Measurements from ENCODE around the gene PEMT. TPM values are rescaled to one million over a fixed set of nuclear protein-coding genes. Genes with fewer than 3 reads are reported as not detected.

PEMT gene
- total RNA-seq, 2 donors from 2014 or later, result 15.7 to 22.1 TPM

DNA sequence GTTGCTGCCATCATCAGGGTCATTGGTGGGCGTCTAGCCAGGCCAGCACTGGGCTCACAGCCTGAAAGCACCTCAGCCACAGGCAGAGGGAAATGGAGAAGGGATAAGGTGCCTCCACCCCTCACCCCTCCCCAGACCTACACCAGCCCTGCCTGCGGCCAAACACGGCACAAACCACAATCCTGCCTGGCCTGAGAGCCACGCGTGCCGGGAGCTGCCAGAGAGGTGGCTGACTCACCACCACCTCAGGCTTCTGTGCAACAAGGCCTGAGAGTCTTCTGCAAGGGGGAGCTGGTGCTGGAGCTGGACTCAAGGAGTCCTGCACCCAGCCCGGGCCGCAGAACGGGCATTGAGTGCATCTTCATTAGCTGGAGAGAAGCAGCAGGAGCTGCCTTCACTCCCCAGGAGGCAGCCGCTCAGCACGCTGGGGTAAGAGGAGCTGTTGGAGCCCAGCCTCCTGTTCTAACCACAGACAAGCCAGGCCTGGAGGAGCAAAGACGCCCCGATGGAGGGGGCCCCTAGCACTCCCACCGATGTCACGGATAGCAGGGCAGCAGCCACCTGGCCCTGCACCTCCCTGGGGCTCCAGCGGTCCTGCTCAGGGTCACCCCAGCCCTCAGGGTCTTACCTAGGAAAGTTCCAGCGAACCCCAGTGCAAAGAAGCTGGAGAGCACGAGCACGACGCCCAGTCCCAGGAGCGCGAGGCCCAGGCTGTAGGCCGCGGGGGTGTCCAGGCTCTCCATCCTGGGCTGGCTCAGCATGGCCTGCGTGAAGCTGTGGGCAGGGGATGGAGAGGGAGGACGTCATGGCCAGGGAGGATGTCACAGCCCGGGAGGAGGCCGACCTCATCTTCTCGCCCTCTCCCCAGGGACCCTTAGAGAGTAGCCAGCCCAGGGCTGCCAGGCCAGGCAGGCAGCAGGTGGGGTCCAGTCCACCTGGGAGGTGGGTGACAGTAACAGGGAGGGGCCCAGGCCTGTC lies 79.3 kb downstream of the PEMT start:
- Histone ChIP-seq H3K9me3 (no peaks in the 10 kb centered on the region), H3K27ac (no peak overlapping the region), H3K27me3 (replicated peaks; ENCODE audit: insufficient read depth) (no peaks in the 10 kb centered on the region), H3K36me3 (no peaks in the 10 kb centered on the region), H3K4me3 (no peak overlapping the region), H3K4me1 (ENCODE audit: control insufficient read depth in 1 of 2, low read depth in 2 of 2) (peaks cover 3 to 9% of the 10 kb centered on the region in 2 donors)
- TF ChIP-seq CTCF (IDR thresholded peaks at IDR 0.05), result no peak
- no peak for DNase-seq (ENCODE audit: low spot score)
- no peak for ATAC-seq (ENCODE audit: insufficient number of reproducible peaks, low FRiP score, low read depth)

- no peak for ATAC-seq (ENCODE audit: insufficient number of reproducible peaks, low FRiP score, low read depth)
- no peak overlapping the region for H3K27ac ChIP-seq
- H3K36me3 ChIP-seq, result no peaks in the 10 kb centered on the region
- no peak for TF ChIP-seq CTCF (IDR thresholded peaks at IDR 0.05)
- no peaks in the 10 kb centered on the region for H3K9me3 ChIP-seq
- H3K4me1 ChIP-seq (ENCODE audit: control insufficient read depth in 1 of 2, low read depth in 2 of 2), result peaks cover 3 to 9% of the 10 kb centered on the region in 2 donors
- no peaks in the 10 kb centered on the region for H3K27me3 ChIP-seq (replicated peaks; ENCODE audit: insufficient read depth)
- DNase-seq (ENCODE audit: low spot score), result no peak
- no peak overlapping the region for H3K4me3 ChIP-seq
Measured at GRCh38 chr17:17511293-17511741, 80.2 kb downstream of the PEMT start.

DNA sequence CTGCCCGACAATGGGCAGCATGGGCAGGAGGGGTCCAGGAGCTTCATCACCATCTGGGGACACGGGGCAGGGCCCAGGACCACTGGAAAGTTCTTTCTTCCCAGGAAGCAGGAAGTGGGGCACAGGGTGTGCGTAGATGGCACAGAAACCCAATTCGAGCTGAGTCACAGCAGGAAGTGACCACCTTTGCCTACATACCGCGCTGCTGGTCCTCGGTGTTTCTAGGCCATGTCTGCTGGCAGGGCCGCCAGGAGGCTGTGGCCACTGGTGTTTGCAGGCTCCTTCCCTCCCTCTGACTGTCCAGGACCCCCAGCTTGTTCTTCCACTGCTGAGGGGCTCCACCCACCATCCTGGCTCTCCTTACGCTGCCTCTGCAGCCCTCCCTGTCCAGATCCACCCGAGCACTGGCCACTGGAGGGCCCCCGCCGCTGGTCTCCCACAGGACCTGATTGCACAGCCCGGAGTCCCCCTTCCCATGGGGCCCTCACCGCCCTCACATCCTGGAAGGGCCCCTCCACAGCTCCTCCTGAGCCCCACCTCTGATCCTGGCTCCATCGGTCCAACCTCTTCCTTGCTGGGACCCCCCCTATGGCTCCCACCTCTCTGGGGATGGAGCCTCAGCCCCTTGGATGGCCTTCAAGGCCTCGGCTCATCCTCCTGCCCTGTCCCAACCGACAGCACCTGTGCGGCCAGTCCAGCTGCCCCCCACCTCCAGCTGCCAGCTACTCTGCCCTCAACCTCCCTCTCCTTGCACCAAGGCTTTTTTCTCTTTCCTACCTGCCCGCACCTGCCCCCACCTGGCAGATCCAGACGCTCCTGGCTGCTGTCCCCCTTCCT lies 80.8 kb downstream of the PEMT start:
- ATAC-seq (ENCODE audit: insufficient number of reproducible peaks, low FRiP score, low read depth) (no peak), DNase-seq (ENCODE audit: low spot score) (no peak)
- TF ChIP-seq CTCF (IDR thresholded peaks at IDR 0.05), result no peak
- H3K4me1 ChIP-seq (ENCODE audit: control insufficient read depth in 1 of 2, low read depth in 2 of 2), result peaks cover 3 to 9% of the 10 kb centered on the region in 2 donors
- no peaks in the 10 kb centered on the region for H3K9me3 ChIP-seq
- H3K4me3 ChIP-seq, result no peak overlapping the region
- H3K27me3 ChIP-seq (replicated peaks; ENCODE audit: insufficient read depth), result no peaks in the 10 kb centered on the region
- H3K27ac ChIP-seq, result no peak overlapping the region
- no peaks in the 10 kb centered on the region for H3K36me3 ChIP-seq

- H3K27me3 ChIP-seq (replicated peaks; ENCODE audit: insufficient read depth), result no peaks in the 10 kb centered on the region
- no peak overlapping the region for H3K27ac ChIP-seq
- DNase-seq (ENCODE audit: low spot score), result no peak
- no peaks in the 10 kb centered on the region for H3K9me3 ChIP-seq
- H3K36me3 ChIP-seq, result no peaks in the 10 kb centered on the region
- peaks cover 3 to 9% of the 10 kb centered on the region in 2 donors for H3K4me1 ChIP-seq (ENCODE audit: control insufficient read depth in 1 of 2, low read depth in 2 of 2)
- no peak for TF ChIP-seq CTCF (IDR thresholded peaks at IDR 0.05)
- ATAC-seq (ENCODE audit: insufficient number of reproducible peaks, low FRiP score, low read depth), result no peak
- H3K4me3 ChIP-seq, result no peak overlapping the region
Measured at GRCh38 chr17:17509601-17510425, 81.7 kb downstream of the PEMT start.
